Mammary epithelial cell (primary cell): ENCODE results near the gene GRID1.

Experiments used
- CTCF ChIP-seq, 2 donors: IDR thresholded peaks in 1 of 2; conservative IDR thresholded peaks in 1 of 2; 2 replicates each; pipeline ENCODE4 v1.5.1; 2011 to 2012; ENCODE audit warnings: inconsistent platforms in 2 of 2, low read length in 2 of 2, mild to moderate bottlenecking in 2 of 2, control low read depth in 1 of 2, low read depth in 1 of 2; ENCODE audit not compliant: insufficient read depth in 1 of 2; ENCODE audit errors: extremely low read depth in 1 of 2
- EZH2 ChIP-seq: IDR thresholded peaks from 2 replicates; pipeline ENCODE4 v1.6.1; 2012; ENCODE audit warnings: low read length, inconsistent platforms, borderline replicate concordance

- TF ChIP-seq EZH2 (no peak), CTCF (conservative IDR thresholded peaks at IDR 0.05 in 1 of 2, IDR thresholded peaks at IDR 0.05 in 1 of 2; ENCODE audit: extremely low read depth in 1 of 2, insufficient read depth in 1 of 2, low read depth in 1 of 2, low read length in 2 of 2) (no peak)
These were observed 307.6 kb downstream of the GRID1 start for GRCh38 chr10:86058964-86059363.
